HG02840 (cell line): ENCODE results near the gene NFIA.

ENCODE experiments used
- ATAC-seq: cut with Tn5 transposase; IDR thresholded peaks from one replicate; pipeline ENCODE4 v1.9.1; 2021; ENCODE audit warnings: mild to moderate bottlenecking, moderate library complexity, moderate number of reproducible peaks; ENCODE audit not compliant: unreplicated experiment, low FRiP score

NFIA gene

GRCh38 chr1:61098906-61099437 is 16.6 kb downstream of the NFIA start:
- ATAC-seq: no peak

- no peak for ATAC-seq
These were observed 18.2 kb downstream of the NFIA start for GRCh38 chr1:61100578-61100977.

- ATAC-seq: no peak
These were observed 19.2 kb downstream of the NFIA start for GRCh38 chr1:61101536-61101935.

GRCh38 chr1:61102041-61102440 is 19.7 kb downstream of the NFIA start:
- ATAC-seq: no peak

GRCh38 chr1:61102621-61103020 is 20.3 kb downstream of the NFIA start:
- no peak for ATAC-seq

GRCh38 chr1:61104220-61104671 is 21.9 kb downstream of the NFIA start:
- no peak for ATAC-seq

GRCh38 chr1:61107638-61108037 is 25.3 kb downstream of the NFIA start:
- ATAC-seq: no peak

- ATAC-seq: no peak
These were observed 26.8 kb downstream of the NFIA start for GRCh38 chr1:61109158-61109557.

GRCh38 chr1:61109910-61110309 is 27.5 kb downstream of the NFIA start:
- ATAC-seq: no peak

- ATAC-seq: no peak
These were observed 28.2 kb downstream of the NFIA start for GRCh38 chr1:61110554-61110953.

- no peak for ATAC-seq
These were observed 29.0 kb downstream of the NFIA start for GRCh38 chr1:61111084-61112004.

- ATAC-seq: no peak
These were observed 32.0 kb downstream of the NFIA start for GRCh38 chr1:61114178-61114870.

- no peak for ATAC-seq
These were observed 33.1 kb downstream of the NFIA start for GRCh38 chr1:61115436-61115835.

GRCh38 chr1:61116421-61116820 is 34.1 kb downstream of the NFIA start:
- ATAC-seq: no peak

- no peak for ATAC-seq
These were observed 34.9 kb downstream of the NFIA start for GRCh38 chr1:61117283-61117682.

GRCh38 chr1:61119085-61119484 is 36.7 kb downstream of the NFIA start:
- ATAC-seq: no peak

- ATAC-seq: no peak
These were observed 38.0 kb downstream of the NFIA start for GRCh38 chr1:61120246-61120840.

GRCh38 chr1:61120998-61121397 is 38.6 kb downstream of the NFIA start:
- ATAC-seq: no peak

GRCh38 chr1:61121631-61122030 is 39.3 kb downstream of the NFIA start:
- no peak for ATAC-seq

GRCh38 chr1:61122389-61122788 is 40.0 kb downstream of the NFIA start:
- ATAC-seq: no peak

GRCh38 chr1:61123326-61123725 is 41.0 kb downstream of the NFIA start:
- no peak for ATAC-seq
